22Rv1 (cell line): ENCODE measurements around the gene IKBKG.
"Not testable (repeated sequence)": the region's sequence is repeated elsewhere in the genome, so short reads cannot be mapped to it uniquely, and the experiment has no call there.

Source experiments
- ZFX ChIP-seq: fragments of 450-650 bp; IDR thresholded peaks from 2 replicates; pipeline ENCODE4 v1.6.1; 2017; ENCODE audit warnings: antibody characterized with exemption, borderline replicate concordance
- TF ChIP-seq, protein P1 (sequence below): fragments of 450-650 bp; IDR thresholded peaks from 2 replicates; pipeline ENCODE4 v1.5.1; 2017; ENCODE audit warnings: mild to moderate bottlenecking

DNA sequence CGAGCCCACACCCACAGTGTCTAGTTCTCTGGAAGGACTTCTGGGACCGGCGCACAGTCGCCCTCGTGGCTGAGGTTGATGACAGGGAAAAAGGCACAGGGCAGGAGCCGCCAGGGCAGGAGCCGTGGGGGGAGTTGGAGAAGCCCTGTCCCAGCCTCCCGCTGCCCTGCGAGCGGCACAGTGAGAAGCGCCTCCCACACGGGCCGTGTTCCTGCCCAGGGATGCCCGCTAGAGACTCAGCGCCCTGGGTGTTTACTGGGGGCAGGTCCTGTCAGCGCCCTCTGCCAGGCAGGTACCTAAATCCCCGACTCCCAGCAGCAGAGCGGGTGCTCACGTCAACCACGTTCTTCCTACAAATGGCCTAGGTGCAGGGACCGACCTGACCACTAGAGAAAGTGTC lies 11.5 kb downstream of the IKBKG start:
- TF ChIP-seq, protein P1, sequence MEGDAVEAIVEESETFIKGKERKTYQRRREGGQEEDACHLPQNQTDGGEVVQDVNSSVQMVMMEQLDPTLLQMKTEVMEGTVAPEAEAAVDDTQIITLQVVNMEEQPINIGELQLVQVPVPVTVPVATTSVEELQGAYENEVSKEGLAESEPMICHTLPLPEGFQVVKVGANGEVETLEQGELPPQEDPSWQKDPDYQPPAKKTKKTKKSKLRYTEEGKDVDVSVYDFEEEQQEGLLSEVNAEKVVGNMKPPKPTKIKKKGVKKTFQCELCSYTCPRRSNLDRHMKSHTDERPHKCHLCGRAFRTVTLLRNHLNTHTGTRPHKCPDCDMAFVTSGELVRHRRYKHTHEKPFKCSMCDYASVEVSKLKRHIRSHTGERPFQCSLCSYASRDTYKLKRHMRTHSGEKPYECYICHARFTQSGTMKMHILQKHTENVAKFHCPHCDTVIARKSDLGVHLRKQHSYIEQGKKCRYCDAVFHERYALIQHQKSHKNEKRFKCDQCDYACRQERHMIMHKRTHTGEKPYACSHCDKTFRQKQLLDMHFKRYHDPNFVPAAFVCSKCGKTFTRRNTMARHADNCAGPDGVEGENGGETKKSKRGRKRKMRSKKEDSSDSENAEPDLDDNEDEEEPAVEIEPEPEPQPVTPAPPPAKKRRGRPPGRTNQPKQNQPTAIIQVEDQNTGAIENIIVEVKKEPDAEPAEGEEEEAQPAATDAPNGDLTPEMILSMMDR = not testable (repeated sequence)
- TF ChIP-seq ZFX = not testable (repeated sequence)
